Cardiac septum (tissue), 1 donor: Measurements from ENCODE around the gene CD82. TPM values are rescaled to one million over a fixed set of nuclear protein-coding genes. Genes with fewer than 3 reads are reported as not detected.
A peak's percentile ranks its signal among the peaks of the same experiment; 100 is the strongest.

ENCODE experiments used
- DNase-seq: peaks from one replicate; pipeline ENCODE4 v3.0.0-alpha.2; 2020; ENCODE audit warnings: low spot score
- intact Hi-C: fragments of 100-400 bp; cut with DNase I; formaldehyde crosslinking; loops from one replicate; pipeline ENCODE4 v1.14.0; 2022
- total RNA-seq: library from RNA; stranded (reverse); fragmentation: NEBNext Ultra II Directional; extraction: Animal tissue kit (Norgen Biotek cat#: 25700); gene quantifications from one replicate; pipeline ENCODE4 v1.2.1, GENCODE V29; 2021
- donor health status: DM: no; HTN: no; CAD: no.

Gene CD82
- total RNA-seq, 1 donor from 2014 or later, result 27.9 TPM

GRCh38 chr11:44623341-44623730, 57.9 kb downstream of the CD82 start:
- intact Hi-C loops, result loop anchor here (5.0 kb wide), 2 partner anchors 269 to 484 kb away; no protein-coding TSS in a partner anchor
- peak; percentile 76 for DNase-seq

DNA sequence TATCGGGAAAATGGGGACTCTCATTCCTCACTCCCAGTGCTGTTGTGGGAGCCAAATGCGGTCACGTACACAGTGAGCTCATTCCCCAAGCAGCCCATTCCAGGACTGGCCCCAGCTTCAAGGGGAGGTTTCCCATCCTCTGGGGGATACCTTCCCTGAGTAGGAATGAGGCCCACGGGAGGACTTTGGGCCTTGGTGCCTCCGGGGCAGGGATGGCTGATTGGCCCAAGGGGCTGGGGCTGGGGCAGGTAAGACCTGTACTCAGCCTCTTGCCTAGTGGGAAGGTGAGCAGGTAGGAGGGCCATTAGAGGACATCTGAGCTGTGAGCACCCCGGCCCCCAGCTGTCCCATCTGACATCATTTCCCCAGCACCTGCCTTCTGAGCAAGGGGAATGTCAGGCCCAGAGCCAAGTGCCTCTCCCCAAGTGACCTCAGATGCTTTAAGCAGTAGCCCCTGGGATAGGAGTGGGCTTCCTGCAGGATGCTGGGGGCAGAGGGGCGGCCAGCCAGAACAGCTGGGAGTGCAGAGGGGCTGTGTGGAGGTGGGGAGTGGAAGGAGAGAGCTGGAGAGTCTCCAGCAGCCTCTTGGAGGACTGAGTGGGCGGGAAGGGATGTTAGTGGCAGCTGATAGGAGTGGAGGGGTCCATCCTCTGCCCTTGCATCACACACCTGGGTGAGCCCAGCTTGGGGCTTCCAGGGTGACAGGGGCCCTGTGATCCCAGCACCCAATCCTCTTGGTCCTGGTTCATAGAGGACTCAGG, 58.4 kb downstream of the CD82 start:
- DNase-seq, result peak; percentile 66
- intact Hi-C loops, result loop anchor here (5.0 kb wide), 2 partner anchors 268 to 483 kb away; no protein-coding TSS in a partner anchor

GRCh38 chr11:44624761-44625221, 59.3 kb downstream of the CD82 start:
- peak; percentile 64 for DNase-seq
- intact Hi-C loops, result loop anchor here (5.0 kb wide), 3 partner anchors 143 to 483 kb away; no protein-coding TSS in a partner anchor

DNA sequence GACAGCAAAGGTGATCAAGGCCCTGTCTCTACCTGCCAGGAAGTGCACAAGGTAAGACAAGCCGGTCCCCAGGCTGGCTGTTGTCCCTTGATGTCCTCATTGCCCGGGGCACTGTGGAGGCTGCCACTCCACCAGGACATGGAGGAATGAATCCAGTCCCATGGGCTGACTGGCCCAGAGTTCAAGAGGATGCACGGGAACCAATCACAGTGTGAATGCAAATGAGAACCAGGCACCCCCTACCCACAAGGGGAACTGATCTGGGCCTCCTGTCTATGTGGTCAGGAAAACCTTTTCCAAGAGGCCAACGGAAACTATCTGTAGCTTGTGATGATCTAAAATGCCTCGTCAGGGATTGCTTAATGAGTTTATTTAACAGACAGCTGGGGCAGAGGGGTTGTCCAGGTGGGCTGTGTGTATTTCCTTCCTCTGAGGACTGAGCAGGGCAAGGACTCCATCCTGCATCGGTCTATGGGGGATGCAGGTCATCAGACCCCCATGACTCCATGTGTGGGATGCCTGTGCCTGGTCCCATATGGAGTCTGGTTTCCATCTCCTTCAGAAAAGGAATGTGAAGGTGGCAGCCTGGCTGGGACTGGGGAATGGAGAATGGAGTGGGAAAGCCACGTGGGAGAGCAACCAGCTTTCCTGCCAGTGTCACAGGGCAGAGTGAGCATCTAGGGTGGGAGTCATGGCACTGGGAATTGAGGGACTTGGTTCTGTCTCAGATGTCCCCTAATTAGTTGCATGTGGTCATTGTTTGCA, 60.5 kb downstream of the CD82 start:
- intact Hi-C loops, result loop anchor here (5.0 kb wide), 1 partner anchor 141 kb away; no protein-coding TSS in a partner anchor
- DNase-seq, result peak; percentile 47

DNA sequence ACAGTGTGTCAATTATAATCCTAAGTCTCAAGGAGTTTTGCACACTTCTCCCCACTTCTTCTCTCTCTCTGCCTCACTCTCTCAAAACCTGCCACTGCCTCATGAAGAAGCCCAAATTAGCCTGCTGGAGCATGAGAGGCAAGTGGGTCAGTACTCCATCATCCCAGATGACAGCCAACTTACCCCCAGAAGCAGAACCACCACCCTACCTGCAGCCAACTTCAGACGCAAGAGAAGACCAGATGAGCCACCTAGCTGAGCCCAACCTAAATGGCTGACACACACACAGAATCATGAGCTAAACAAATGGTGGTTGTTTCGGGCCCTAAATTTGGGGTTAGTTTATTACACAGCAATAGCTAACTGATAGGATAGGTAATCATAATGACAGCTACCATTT, 61.2 kb downstream of the CD82 start:
- DNase-seq, result no peak
- intact Hi-C loops, result loop anchor here (5.0 kb wide), 1 partner anchor 141 kb away; no protein-coding TSS in a partner anchor

- intact Hi-C loops, result loop anchor here (5.0 kb wide), 1 partner anchor 140 kb away; no protein-coding TSS in a partner anchor
- DNase-seq, result no peak
Observed at GRCh38 chr11:44627165-44627789, 61.8 kb downstream of the CD82 start.

GRCh38 chr11:44627911-44628729, 62.7 kb downstream of the CD82 start:
- intact Hi-C loops, result loop anchor here (5.0 kb wide), 1 partner anchor 139 kb away; no protein-coding TSS in a partner anchor

GRCh38 chr11:44628730-44629700, 63.6 kb downstream of the CD82 start:
- DNase-seq, result peak; percentile 68

More at GRCh38 chr11:44627911-44628729, 62.7 kb downstream of the CD82 start:
- DNase-seq, result peak; percentile 91

DNA sequence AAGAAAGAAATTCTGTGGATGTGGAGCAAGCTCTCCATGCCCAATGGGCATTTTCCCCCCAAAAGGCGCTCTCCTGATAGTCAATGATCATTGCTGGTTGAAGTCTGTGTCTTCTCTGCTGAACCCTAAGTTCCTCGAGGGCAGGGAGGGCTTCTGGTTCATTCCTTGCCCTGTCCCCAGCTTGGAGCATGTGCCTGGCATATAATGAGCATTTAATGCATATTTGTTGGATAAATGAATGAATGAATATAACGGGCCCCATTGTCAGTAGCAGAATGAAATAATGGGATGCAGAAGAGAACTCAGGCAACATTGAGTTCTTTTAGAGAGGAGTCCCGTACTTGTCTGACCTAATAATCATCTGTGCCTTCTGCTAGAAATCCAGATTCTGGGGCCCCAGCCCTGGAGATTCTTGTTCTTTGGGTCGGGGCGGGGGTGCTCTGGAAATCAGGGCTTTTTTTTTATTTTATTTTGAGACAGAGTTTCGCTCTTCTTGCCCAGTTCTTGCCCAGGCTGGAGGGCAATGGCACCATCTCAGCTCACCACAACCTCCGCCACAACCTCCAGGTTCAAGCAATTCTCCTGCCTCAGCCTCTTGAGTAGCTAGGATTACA, 64.4 kb downstream of the CD82 start:
- DNase-seq, result peak; percentile 31
- intact Hi-C loops, result loop anchor here (5.0 kb wide), 2 partner anchors 72 to 137 kb away; no protein-coding TSS in a partner anchor

More at GRCh38 chr11:44628730-44629700, 63.6 kb downstream of the CD82 start:
- intact Hi-C loops, result loop anchor here (5.0 kb wide), 1 partner anchor 138 kb away; no protein-coding TSS in a partner anchor

GRCh38 chr11:44630511-44631210, 65.2 kb downstream of the CD82 start:
- no peak for DNase-seq
- intact Hi-C loops, result loop anchor here (5.0 kb wide), 1 partner anchor 72 kb away; no protein-coding TSS in a partner anchor

DNA sequence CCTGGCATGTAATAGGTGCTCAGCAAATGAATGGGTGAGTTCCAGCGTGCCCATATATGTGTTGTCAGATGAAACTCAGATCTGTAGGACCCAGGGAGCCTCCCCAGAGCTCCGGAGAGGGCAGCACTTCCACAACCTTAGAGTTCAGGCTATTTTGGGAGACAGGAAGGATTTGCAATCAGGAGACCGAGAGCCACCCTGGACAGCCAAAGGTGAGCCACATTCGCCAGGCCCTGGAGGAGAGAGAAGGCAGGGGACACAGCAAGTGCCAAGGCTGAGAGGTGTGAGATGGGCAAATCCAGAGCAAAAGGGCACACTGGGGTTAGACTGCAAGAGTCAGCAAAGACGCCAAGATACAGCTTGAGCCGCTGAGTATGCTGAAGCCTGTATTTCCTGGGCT, 66.4 kb downstream of the CD82 start:
- intact Hi-C loops, result loop anchor here (2.0 to 5.0 kb wide), 2 partner anchors 70 to 95 kb away; partner anchors contain the start of gene TSPAN18
- DNase-seq, result peak; percentile 60

DNA sequence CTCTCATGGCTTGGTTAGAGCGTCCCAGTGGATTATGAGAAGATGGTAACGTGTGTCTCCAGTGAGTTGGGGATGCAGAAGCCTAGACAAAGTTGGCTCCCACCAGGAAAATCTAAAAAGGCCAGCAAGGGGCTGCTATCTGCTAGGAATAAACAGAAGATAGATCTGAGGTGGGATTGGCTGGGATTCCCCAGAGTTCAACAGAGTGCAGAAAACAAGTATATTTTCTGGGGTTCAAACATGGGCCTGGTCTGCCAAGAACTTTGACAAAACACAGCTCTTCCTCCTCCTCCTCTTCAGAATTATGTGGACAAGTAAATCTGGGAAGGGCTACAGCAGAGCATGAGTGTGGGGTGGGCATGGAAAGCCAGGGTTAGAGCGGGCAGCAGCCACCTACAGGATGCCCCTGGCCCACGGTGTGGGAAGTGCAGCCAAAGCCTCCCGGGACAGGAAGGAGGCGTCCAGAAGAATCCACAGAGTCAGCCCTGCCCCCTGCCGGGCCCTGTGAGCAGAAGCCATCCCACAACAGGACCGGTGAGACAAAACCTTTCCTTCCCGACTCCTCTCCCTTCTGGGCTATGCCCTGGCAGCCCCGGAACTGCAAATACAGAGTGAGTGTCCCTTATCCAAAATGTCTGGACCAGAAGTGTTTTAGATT, 67.1 kb downstream of the CD82 start:
- intact Hi-C loops, result loop anchor here (2.0 to 5.0 kb wide), 2 partner anchors 70 to 94 kb away; partner anchors contain the start of gene TSPAN18
- peak; percentile 73 for DNase-seq

GRCh38 chr11:44633641-44634040, 68.2 kb downstream of the CD82 start:
- no peak for DNase-seq
- intact Hi-C loops, result loop anchor here (2.0 to 5.0 kb wide), 2 partner anchors 69 to 93 kb away; partner anchors contain the start of gene TSPAN18

DNA sequence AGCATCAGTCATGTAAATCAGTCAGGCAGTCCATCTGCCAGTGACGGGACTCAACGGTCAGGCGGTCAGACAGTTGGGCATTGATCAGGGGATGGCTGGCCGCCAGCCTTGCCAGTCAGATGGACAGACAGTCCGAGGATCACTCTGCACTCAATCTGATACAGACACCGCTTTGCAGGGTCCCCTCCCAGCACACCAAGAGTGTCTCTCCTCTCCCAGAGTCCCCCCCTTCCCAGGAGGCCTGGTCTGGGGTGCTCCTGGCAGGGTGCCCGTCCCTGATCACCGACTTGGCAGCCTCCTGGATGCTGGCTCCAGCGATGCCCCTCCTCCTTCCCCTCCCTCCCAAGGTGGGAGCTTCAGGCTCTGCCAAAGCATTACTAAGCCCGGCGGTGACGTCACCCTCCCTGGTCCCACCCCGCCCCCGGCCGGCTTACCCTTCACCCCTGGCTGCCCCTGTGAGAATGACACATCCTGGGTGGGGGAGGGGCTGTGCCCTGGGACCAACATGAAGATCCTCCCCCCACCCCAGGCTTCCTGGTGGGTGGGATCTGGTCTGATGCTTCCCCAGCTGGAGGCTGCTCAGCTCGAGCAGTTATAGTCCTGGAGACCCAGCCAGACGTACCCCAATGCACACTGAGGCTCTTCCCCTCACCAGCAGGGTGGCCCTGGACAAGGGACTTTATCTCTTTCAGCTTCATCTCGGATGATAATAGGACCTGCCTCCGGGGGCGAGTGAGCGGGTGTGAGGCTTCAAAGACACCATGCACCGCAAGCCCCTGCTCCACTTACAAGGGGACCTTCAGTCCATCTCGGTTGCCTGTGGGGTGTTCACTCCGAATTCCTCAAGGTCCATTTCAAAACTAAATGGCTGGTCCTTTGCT, 69.2 kb downstream of the CD82 start:
- intact Hi-C loops, result loop anchor here (5.0 kb wide), 1 partner anchor 68 kb away; no protein-coding TSS in a partner anchor
- DNase-seq, result peak; percentile 85

GRCh38 chr11:44637487-44637886, 72.0 kb downstream of the CD82 start:
- intact Hi-C loops, result no loop called here
- no peak for DNase-seq
